GM19463 (cell line): ENCODE measurements around the gene FHAD1.

Source experiments
- ATAC-seq: cut with Tn5 transposase; IDR thresholded peaks from one replicate; pipeline ENCODE4 v1.9.1; 2021; ENCODE audit warnings: mild to moderate bottlenecking, moderate library complexity; ENCODE audit not compliant: unreplicated experiment

Gene FHAD1

GRCh38 chr1:15245593-15246360 lies 1.2 kb upstream of the FHAD1 start:
- ATAC-seq = no peak

- ATAC-seq = no peak
These were observed 1.2 kb downstream of the FHAD1 start for GRCh38 chr1:15248216-15248615.

GRCh38 chr1:15249081-15249480 lies 2.1 kb downstream of the FHAD1 start:
- ATAC-seq = no peak

- ATAC-seq = no peak
These were observed 5.1 kb downstream of the FHAD1 start for GRCh38 chr1:15251857-15252835.

GRCh38 chr1:15254559-15254958 lies 7.5 kb downstream of the FHAD1 start:
- ATAC-seq = no peak

GRCh38 chr1:15255582-15256149 lies 8.6 kb downstream of the FHAD1 start:
- no peak for ATAC-seq

GRCh38 chr1:15256584-15256983 lies 9.6 kb downstream of the FHAD1 start:
- ATAC-seq = no peak

GRCh38 chr1:15257309-15257708 lies 10.3 kb downstream of the FHAD1 start:
- ATAC-seq = no peak

- no peak for ATAC-seq
These were observed 12.0 kb downstream of the FHAD1 start for GRCh38 chr1:15258833-15259621.

GRCh38 chr1:15259622-15260007 lies 12.6 kb downstream of the FHAD1 start:
- ATAC-seq = no peak

GRCh38 chr1:15260418-15261154 lies 13.6 kb downstream of the FHAD1 start:
- ATAC-seq = no peak

- ATAC-seq = no peak
These were observed 14.4 kb downstream of the FHAD1 start for GRCh38 chr1:15261155-15262002.

- no peak for ATAC-seq
These were observed 15.0 kb downstream of the FHAD1 start for GRCh38 chr1:15262003-15262377.

GRCh38 chr1:15262706-15263105 lies 15.7 kb downstream of the FHAD1 start:
- no peak for ATAC-seq

GRCh38 chr1:15264769-15265168 lies 17.7 kb downstream of the FHAD1 start:
- no peak for ATAC-seq

GRCh38 chr1:15271196-15271595 lies 24.2 kb downstream of the FHAD1 start:
- ATAC-seq = no peak

GRCh38 chr1:15272009-15272781 lies 25.2 kb downstream of the FHAD1 start:
- no peak for ATAC-seq

GRCh38 chr1:15272782-15273127 lies 25.7 kb downstream of the FHAD1 start:
- no peak for ATAC-seq

GRCh38 chr1:15273274-15273673 lies 26.3 kb downstream of the FHAD1 start:
- no peak for ATAC-seq
